ENCODE measurements around the gene PLCXD3. TPM values are rescaled to one million over a fixed set of nuclear protein-coding genes. Genes with fewer than 3 reads are reported as not detected.
"Not testable (repeated sequence)": the region's sequence is repeated elsewhere in the genome, so short reads cannot be mapped to it uniquely, and the experiment has no call there.

Gene PLCXD3
- total RNA-seq, 1 experiment from 2014 or later: 0.11 TPM

DNA sequence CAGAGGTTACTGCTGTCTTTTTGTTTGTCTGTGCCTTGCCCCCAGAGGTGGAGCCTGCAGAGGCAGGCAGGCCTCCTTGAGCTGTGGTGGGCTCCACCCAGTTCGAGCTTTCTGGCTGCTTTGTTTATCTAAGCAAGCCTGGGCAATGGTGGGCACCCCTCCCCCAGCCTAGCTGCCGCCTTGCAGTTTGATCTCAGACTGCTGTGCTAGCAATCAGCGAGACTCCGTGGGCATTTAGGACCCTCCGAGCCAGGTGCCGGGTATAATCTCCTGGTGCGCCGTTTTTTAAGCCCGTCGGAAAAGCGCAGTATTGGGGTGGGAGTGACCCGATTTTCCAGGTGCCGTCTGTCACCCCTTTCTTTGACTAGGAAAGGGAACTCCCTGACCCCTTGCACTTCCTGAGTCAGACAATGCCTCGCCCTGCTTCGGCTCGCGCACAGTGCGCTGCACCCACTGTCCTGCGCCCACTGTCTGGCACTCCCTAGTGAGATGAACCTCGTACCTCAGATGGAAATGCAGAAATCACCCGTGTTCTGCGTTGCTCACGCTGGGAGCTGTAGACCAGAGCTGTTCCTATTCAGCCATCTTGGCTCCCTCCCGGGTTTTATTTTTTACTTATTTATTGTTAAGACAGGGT is 16.8 kb downstream of the PLCXD3 start:
- not testable (repeated sequence) for DNase-seq (ENCODE audit: low read depth)

DNA sequence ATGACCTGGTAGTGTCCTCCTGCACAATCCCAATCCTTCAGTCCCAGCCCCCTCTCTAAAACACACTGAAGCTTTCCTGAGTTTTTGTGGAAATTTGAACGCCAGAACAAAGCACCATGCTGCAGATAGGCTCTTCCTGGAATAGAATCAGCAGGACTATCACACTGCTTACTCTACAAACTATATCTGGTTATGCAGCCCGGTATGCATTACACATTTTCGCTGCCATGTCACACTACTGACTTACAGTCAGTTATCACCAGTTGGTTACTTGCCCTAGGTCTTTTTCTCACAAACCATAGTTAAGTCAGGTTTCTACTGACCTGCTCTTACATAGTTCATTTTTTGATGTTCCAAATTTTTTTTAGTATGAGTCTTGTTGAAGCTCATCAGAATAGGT is 24.9 kb downstream of the PLCXD3 start:
- DNase-seq (ENCODE audit: low read depth): no peak

GRCh38 chr5:41482715-41483114 is 27.7 kb downstream of the PLCXD3 start:
- no peak for DNase-seq (ENCODE audit: low read depth)

DNA sequence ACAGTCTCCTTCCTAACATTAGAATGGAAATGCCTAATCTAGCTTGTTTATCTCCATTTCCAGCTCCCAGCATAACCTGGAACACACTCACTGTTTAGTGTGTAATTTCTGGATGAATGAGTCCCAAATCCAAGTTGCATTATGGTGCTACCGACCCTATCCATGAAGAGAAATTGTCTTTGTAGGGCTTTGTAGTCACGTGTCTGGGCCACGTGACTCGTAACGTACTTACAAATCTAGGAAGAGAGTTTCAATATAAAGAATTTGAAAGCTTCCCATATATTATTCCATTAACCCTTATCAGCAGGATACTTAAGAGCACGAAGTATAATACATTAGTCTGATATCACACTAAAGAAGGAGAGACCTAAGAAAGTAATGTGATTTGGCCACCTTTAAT is 28.2 kb downstream of the PLCXD3 start:
- DNase-seq (ENCODE audit: low read depth): no peak

DNA sequence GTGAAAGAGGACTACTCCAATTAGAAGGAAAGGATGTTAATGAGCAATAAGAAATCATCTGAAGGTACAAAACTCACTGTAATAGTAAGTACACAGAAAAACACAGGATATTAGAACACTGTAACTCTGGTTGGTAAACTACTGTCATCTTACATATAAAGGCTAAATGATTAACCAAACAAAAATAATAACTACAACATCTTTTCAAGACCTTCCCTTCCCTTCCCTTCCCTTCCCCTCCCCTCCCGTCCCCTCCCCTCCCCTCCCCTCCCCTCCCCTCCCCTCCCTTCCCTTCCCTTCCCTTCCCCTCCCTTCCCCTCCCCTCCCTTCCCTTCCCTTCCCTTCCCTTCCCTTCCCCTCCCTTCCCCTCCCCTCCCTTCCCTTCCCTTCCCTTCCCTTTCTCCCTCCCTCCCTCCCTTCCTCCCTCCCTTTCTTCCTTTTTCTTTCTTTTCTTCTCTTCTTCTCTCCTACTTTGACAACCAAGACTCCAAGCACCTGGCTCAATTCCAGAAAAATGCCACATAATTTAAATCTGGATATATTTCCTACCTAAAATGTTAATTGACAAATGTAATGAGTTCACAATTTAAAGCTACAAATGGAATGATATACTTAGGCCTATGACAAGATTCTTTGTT is 38.7 kb downstream of the PLCXD3 start:
- DNase-seq (ENCODE audit: low read depth): not testable (repeated sequence)

DNA sequence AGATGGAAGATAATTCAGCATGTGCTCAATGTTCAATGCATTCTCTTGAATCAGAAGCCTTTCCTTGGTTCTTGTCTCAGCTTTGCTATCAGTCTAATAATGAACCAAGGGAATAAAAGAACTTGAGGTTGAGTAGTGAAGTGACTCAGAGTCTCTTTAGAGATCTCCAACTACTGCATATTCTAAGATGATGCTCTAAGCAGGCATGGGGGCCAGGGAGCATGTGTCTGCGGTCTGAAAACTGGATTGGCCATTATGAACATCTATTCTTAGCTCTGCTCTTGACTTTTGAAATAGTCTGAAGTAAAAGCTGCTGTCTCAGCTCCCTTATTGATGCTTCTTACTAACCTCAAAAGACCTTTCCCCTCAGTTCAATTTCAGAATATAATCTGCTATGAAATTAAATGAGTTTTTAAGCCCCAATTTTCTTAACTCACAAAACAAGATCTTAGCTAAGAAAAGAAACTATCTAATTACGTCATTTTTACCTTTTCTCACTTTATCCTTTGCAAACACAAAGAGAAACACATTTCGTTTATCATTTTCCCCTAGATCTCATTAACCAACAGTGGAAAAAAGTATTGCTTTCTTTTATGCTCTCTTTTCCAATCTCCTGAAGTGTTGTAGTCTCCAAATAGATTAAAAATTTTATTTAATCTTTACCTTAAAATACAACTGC is 44.8 kb downstream of the PLCXD3 start:
- DNase-seq (ENCODE audit: low read depth): peak; percentile 32

DNA sequence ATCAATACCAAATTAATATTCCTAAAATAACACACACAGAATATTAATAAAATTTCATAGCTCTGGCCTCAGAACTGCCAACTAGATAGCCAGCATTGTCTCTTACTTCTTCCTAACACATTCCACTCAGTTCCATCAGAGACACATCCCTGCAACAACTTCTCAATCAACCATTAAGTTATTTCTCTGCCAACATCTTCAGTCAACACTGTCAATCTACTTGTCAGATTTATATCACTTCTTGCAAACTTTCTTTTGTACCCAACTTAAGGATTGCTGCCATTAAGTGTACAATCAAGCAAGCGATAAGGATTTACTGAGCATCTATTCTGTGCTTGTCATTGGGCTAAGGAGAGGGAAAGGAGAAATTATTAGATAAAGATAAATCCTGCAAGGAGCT is 50.8 kb downstream of the PLCXD3 start:
- no peak for DNase-seq (ENCODE audit: low read depth)

DNA sequence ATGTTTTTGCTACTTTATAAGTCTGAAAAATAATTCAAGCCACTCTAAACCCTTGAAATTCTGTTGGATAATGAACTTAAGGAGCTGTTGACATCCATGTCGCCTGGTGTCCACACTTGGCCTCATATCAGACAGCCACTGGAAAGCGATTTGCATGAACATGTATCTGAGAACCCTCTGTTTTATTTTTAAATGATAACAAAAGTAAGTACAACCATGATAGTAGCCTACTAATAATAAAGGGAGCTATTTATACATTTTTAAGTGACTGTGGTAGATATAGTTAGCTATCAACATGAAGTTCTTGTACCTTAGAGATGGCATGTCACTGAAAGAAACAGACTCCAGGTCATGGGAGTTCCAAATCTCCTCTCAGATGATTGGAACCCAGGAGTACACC is 53.3 kb downstream of the PLCXD3 start:
- no peak for DNase-seq (ENCODE audit: low read depth)

- DNase-seq (ENCODE audit: low read depth): no peak
These were observed 57.9 kb downstream of the PLCXD3 start for GRCh38 chr5:41452506-41452905.

DNA sequence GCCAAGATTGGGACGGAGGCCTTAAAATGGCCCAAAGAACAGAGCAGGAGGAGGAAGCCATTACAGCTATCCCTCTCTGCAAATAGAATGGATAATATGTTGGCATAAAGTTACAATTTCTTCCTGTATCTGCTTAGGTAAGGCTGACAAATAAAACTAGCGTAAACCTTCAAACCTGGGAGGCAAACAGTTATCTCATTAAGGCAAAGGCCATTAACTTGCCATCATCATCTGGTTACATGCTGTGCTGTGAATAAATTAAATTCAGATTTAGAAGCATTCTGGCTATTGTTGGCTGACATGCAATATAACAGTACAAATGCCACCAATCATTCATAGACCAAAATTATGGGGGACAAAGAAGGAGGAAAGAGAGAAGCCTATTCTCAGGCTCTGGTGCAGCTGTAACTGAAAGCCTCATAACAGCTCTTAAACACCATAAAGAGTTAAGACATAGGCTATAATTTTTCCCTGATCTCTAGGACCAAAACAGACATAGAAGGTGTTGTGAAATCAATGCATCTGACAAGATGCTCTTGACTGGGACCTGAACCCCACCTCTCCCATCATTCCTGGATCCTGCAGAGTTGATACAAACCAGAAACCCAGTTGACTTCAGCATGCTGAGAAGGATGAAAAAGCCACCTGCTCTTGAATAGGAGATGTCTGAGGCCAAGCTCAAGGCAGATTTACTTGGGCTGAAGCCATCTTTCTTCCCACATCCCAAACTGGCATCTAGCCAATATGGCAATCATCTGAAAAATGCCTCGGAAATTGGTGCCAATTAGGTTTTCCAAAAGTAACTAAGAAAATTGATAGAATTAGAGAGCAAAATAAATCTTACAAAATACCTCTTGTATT is 62.5 kb downstream of the PLCXD3 start:
- no peak for DNase-seq (ENCODE audit: low read depth)

DNA sequence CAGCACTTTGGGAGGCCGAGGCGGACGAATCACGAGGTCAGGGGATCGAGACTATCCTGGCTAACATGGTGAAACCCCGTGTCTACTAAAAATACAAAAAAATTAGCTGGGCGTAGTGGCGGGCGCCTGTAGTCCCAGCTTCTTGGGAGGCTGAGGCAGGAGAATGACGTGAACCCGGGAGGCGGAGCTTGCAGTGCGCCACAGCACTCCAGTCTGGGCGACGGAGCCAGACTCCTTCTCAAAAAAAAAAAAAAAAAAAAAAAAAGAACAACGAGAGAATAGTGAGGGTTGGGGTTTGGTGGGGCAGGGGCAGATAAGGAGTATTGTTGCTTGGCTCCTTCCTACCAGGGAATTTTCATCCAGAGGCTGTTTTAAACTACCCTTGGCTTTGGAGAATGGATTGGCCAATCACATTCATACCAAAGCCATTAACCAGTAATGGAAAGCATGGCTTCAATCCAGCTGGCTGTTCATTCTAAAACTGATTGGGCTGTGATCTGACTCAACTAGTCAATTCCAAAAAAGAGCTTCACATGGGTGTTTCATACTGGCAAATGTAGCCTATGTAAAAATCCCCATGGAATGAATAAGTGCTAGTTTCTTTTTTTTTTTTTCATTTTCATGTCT is 64.4 kb downstream of the PLCXD3 start:
- no peak for DNase-seq (ENCODE audit: low read depth)

DNA sequence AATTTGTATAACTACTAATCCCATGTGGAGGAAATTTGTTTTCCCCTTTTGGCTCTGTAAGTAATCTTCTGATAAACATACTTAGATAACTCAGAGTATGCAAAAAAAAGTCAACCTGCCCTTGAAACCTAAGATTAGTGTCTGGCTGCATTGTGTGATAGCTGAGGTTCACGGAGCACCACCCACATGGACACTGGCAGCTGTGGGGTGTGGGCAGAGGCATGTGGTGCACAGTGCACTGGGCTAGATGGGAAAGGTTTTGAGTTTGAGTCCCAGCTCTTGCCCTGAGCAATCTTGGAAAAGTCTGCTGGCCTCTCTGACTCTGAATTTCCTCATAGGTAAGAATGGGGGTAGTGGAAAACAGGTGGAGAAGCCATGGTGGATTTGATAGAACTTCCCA is 75.1 kb downstream of the PLCXD3 start:
- no peak for DNase-seq (ENCODE audit: low read depth)

DNA sequence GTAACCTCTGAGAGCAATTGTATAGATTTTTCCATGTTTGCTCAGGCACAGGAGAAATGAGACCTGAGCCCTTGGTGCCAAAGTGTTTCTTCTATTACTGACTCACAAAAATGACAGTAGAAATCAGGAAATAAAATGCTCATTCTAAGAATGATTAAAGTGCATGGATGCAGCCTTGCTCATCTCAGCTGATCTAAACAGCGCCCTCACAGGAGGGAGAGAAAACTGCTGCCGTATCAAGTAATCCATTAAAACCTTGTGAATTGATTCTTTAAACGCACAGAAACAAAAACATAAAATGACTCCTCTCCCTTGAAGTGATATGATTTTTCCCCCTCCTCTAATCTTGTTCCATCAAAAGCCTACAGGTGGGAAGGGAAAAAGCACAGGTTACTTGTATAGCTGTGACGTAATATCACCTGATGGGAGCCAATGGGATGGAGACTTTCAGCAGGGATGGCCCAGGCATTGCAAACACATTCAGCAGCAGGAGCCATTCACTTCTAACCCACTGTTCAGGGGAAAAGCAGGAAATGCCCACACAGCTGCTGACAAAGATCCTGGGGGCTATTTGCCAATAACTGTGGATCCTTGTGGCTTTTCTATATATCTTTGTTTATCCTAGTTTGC is 76.7 kb downstream of the PLCXD3 start:
- DNase-seq (ENCODE audit: low read depth): peak; percentile 12

- DNase-seq (ENCODE audit: low read depth): no peak
These were observed 77.7 kb downstream of the PLCXD3 start for GRCh38 chr5:41432481-41433253.

DNA sequence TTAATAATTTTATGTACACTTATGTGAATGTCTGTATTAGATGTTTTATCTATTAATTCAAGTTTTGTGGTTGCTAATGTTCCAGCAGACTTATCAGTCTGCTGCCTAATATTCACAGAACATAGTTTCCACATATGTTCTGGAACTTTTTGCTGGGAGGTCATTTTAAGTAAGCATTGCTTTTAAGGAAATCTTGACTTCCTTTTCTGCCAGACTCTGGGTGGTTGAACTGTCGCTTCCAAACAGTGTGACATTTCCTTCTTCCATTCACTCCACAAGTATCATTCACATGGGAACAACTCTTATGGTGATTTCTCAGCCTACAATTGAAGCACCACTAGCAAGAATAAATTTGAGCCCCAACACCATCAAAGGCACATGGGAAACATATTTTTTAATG is 82.9 kb downstream of the PLCXD3 start:
- no peak for DNase-seq (ENCODE audit: low read depth)

DNA sequence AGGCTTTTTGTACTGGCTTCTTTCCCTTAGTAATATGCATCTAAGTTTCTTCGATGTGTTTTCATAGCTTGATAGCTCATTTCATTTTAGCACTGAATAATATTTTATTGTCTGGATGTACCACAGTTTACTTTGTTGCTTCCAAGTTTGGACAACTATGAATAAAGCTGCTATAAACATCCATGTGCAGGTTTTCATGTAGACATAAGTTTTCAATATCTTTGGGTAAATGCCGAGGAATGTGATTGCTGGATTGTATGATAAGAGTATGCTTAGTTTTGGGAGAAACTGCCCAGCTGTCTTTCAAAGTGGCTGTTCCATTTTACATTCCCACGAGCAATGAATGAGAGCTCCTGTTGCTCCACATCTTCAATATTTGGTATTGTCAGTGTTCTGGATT is 84.7 kb downstream of the PLCXD3 start:
- no peak for DNase-seq (ENCODE audit: low read depth)

GRCh38 chr5:41420492-41421067 is 89.8 kb downstream of the PLCXD3 start:
- no peak for DNase-seq (ENCODE audit: low read depth)

GRCh38 chr5:41418220-41419031 is 92.0 kb downstream of the PLCXD3 start:
- DNase-seq (ENCODE audit: low read depth): peak; percentile 74

DNA sequence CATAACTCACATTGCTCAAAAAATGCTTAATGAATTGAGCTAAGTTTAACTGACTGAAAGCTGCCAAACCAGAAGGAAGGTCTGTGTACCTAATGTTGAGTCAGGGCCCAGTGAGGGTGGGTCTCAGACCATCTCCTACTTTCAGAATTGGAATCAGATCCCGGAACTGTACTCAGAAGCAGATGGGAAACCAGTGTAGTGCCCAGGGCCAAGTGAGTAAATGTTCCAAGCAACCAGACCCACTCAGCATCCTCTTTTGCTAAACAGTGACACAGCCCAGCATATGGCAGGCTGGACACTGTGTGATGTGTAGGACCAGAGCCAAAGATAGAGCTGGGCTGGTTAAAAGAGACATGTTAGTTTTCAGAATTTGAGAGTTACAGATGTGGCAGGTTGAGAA is 94.1 kb downstream of the PLCXD3 start:
- DNase-seq (ENCODE audit: low read depth): no peak

All from LHCN-M2 (cell line).